Uterus (tissue), 4 donors: ENCODE data around the gene PKD2. TPM values are rescaled to one million over a fixed set of nuclear protein-coding genes. Genes with fewer than 3 reads are reported as not detected.

Experiments
- DNase-seq, 2 donors: peaks; one replicate each; pipeline ENCODE4 v3.0.0-alpha.2; 2019 to 2020
- H3K27ac ChIP-seq, 2 donors: fragments of 200-600 bp; sonication (generic); 1 replicate in 1 of 2; 2 replicates in 1 of 2; pipeline ENCODE4 v1.5.1; 2016 to 2018
- H3K27me3 ChIP-seq, 2 donors: fragments of 200-600 bp; sonication (generic); one replicate each; pipeline ENCODE4 v1.5.1; 2018 to 2019; ENCODE audit warnings: control low read depth in 1 of 2
- H3K36me3 ChIP-seq, 2 donors: fragments of 200-600 bp; sonication (generic); one replicate each; pipeline ENCODE4 v1.5.1; 2019; ENCODE audit warnings: control low read depth in 1 of 2
- H3K4me1 ChIP-seq, 2 donors: fragments of 200-600 bp; sonication (generic); one replicate each; pipeline ENCODE4 v1.5.1; 2018 to 2019; ENCODE audit warnings: control low read depth in 1 of 2
- H3K4me3 ChIP-seq, 2 donors: fragments of 200-600 bp; sonication (generic); 1 replicate in 1 of 2; 2 replicates in 1 of 2; pipeline ENCODE4 v1.5.1; 2018 to 2019; ENCODE audit warnings: mild to moderate bottlenecking in 1 of 2
- H3K9me3 ChIP-seq, 2 donors: fragments of 200-600 bp; sonication (generic); one replicate each; pipeline ENCODE4 v1.5.1; 2019; ENCODE audit warnings: control low read depth in 1 of 2
- POLR2A ChIP-seq, 2 donors: fragments of 450-650 bp; IDR thresholded peaks; one replicate each; pipeline ENCODE4 v1.6.1; 2016; ENCODE audit warnings: antibody characterized with exemption in 2 of 2, mild to moderate bottlenecking in 1 of 2, moderate library complexity in 1 of 2
- intact Hi-C: fragments of 100-400 bp; cut with DNase I; formaldehyde crosslinking; loops from one replicate; pipeline ENCODE4 v1.15.1; 2023; ENCODE audit warnings: low total_unique reads
- total RNA-seq, 4 donors: library from RNA; depleted of rRNA in 3 of 4; stranded (reverse); fragments of >200 nt in 3 of 4; gene quantifications; one replicate each; pipeline versions ENCODE4 v1.1.0 to v1.2.4, GENCODE V29; 2014 to 2023
- TF ChIP-seq, protein P1 (sequence below), 4 experiments: fragments of 200-600 bp in 2 of 4; fragments of 450-650 bp in 2 of 4; sonication (generic) in 2 of 4; IDR thresholded peaks; one replicate each; pipeline ENCODE4 v1.5.1; 2016 to 2019; ENCODE audit warnings: antibody characterized with exemption in 4 of 4, mild to moderate bottlenecking in 2 of 4, moderate library complexity in 1 of 4
- donor health status: DM: yes; HTN: yes; CAD: no.

PKD2 gene
- total RNA-seq, 4 donors from 2014 or later = 129 to 190 (median 134) TPM

DNA sequence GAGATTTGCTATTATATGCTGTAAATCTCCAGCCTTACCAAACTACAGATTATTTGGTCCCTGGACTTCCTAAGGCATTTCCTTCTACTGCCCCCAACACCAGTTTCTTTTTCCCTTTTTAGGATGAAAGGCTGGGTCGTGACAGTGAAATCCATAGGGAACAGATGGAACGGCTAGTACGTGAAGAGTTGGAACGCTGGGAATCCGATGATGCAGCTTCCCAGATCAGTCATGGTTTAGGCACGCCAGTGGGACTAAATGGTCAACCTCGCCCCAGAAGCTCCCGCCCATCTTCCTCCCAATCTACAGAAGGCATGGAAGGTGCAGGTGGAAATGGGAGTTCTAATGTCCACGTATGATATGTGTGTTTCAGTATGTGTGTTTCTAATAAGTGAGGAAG is 67.9 kb downstream of the PKD2 start:
- no peak for DNase-seq
- H3K9me3 ChIP-seq = peaks cover 0 to 5% of the 10 kb centered on the region in 2 donors
- H3K27ac ChIP-seq = no peak overlapping the region
- no peaks in the 10 kb centered on the region for H3K4me1 ChIP-seq
- H3K4me3 ChIP-seq = no peak overlapping the region
- H3K36me3 ChIP-seq = no peaks in the 10 kb centered on the region
- intact Hi-C loops = no loop called here
- no peak for TF ChIP-seq POLR2A (IDR thresholded peaks at IDR 0.05)
- no peaks in the 10 kb centered on the region for H3K27me3 ChIP-seq

GRCh38 chr4:88077911-88078524 is 70.6 kb downstream of the PKD2 start:
- Histone ChIP-seq H3K27me3 (no peaks in the 10 kb centered on the region), H3K4me1 (no peaks in the 10 kb centered on the region), H3K27ac (no peak overlapping the region), H3K36me3 (no peaks in the 10 kb centered on the region), H3K4me3 (no peak overlapping the region), H3K9me3 (no peaks in the 10 kb centered on the region)
- no peak for DNase-seq
- TF ChIP-seq, protein P1, sequence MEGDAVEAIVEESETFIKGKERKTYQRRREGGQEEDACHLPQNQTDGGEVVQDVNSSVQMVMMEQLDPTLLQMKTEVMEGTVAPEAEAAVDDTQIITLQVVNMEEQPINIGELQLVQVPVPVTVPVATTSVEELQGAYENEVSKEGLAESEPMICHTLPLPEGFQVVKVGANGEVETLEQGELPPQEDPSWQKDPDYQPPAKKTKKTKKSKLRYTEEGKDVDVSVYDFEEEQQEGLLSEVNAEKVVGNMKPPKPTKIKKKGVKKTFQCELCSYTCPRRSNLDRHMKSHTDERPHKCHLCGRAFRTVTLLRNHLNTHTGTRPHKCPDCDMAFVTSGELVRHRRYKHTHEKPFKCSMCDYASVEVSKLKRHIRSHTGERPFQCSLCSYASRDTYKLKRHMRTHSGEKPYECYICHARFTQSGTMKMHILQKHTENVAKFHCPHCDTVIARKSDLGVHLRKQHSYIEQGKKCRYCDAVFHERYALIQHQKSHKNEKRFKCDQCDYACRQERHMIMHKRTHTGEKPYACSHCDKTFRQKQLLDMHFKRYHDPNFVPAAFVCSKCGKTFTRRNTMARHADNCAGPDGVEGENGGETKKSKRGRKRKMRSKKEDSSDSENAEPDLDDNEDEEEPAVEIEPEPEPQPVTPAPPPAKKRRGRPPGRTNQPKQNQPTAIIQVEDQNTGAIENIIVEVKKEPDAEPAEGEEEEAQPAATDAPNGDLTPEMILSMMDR (IDR thresholded peaks at IDR 0.05) = no peak
- TF ChIP-seq POLR2A (IDR thresholded peaks at IDR 0.05) = no peak
- intact Hi-C loops = no loop called here

DNA sequence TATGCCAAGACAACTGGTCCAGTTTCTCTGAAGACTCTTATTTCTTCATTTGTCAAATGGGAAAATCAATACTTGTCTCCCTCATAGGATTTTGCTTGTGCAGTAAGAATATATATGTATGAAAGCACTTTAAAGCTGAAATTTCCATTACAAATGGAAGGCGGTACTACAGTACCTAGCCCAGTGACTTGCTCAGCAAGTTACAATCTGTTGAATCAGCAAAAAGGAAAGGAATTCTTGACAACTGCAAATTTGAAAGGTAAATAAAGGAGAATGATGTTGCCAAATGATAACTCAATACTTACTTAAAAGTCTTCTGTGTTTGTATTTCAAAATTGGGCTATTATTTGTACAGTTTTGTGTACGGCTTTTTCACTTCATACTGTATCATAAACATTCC is 71.1 kb downstream of the PKD2 start:
- H3K9me3 ChIP-seq = no peaks in the 10 kb centered on the region
- H3K36me3 ChIP-seq = no peaks in the 10 kb centered on the region
- no peak for DNase-seq
- H3K4me3 ChIP-seq = no peak overlapping the region
- no peaks in the 10 kb centered on the region for H3K4me1 ChIP-seq
- no peaks in the 10 kb centered on the region for H3K27me3 ChIP-seq
- H3K27ac ChIP-seq = no peak overlapping the region
- intact Hi-C loops = no loop called here
- TF ChIP-seq POLR2A (IDR thresholded peaks at IDR 0.05) = no peak

DNA sequence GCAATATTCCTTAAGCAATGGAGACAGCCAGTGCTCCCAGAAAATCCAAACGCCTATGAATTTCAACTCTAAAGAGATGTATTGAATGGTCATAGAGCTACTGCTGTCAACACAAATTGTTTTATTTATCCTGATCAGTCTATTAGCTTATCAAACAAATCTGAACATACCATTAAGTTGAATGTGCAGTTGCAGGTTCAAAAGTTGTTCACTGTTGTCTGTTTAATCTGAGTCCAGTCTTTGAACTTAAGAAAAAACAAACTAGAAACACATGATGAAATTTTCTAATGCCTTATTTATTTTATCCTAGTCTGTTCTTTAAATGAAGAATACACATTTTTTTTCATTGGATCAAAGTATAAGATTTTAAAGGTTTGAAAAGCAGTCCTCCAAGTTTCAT is 73.2 kb downstream of the PKD2 start:
- no peak overlapping the region for H3K27ac ChIP-seq
- H3K4me3 ChIP-seq = no peak overlapping the region
- DNase-seq = no peak
- intact Hi-C loops = no loop called here
- TF ChIP-seq, protein P1 (IDR thresholded peaks at IDR 0.05) = no peak
- TF ChIP-seq POLR2A (IDR thresholded peaks at IDR 0.05) = no peak
- no peaks in the 10 kb centered on the region for H3K4me1 ChIP-seq
- no peaks in the 10 kb centered on the region for H3K36me3 ChIP-seq
- H3K27me3 ChIP-seq = no peaks in the 10 kb centered on the region
- no peaks in the 10 kb centered on the region for H3K9me3 ChIP-seq

- Histone ChIP-seq H3K9me3 (no peaks in the 10 kb centered on the region), H3K4me3 (no peak overlapping the region), H3K27ac (no peak overlapping the region), H3K36me3 (no peaks in the 10 kb centered on the region), H3K4me1 (no peaks in the 10 kb centered on the region), H3K27me3 (no peaks in the 10 kb centered on the region)
- intact Hi-C loops = no loop called here
- no peak for DNase-seq
- TF ChIP-seq POLR2A (IDR thresholded peaks at IDR 0.05) = no peak
- TF ChIP-seq, protein P1 (IDR thresholded peaks at IDR 0.05) = no peak
Measured at GRCh38 chr4:88087004-88087403, 79.6 kb downstream of the PKD2 start.

GRCh38 chr4:88090898-88091297 is 83.5 kb downstream of the PKD2 start:
- H3K9me3 ChIP-seq = no peaks in the 10 kb centered on the region
- no peak for TF ChIP-seq POLR2A (IDR thresholded peaks at IDR 0.05)
- TF ChIP-seq, protein P1 (IDR thresholded peaks at IDR 0.05) = no peak
- intact Hi-C loops = no loop called here
- DNase-seq = no peak
- no peaks in the 10 kb centered on the region for H3K4me1 ChIP-seq
- no peaks in the 10 kb centered on the region for H3K36me3 ChIP-seq
- H3K27ac ChIP-seq = no peak overlapping the region
- no peaks in the 10 kb centered on the region for H3K27me3 ChIP-seq
- H3K4me3 ChIP-seq = no peak overlapping the region
